Testis (tissue), 2 donors: Measurements from ENCODE around the gene ME2.

Source experiments
- CTCF ChIP-seq, 3 experiments: fragments of 450-650 bp in 2 of 3; fragments of 200-600 bp in 1 of 3; sonication (generic) in 1 of 3; IDR thresholded peaks; one replicate each; pipeline ENCODE4 v1.5.1; 2016 to 2019; ENCODE audit warnings: antibody characterized with exemption in 3 of 3, mild to moderate bottlenecking in 2 of 3, moderate library complexity in 1 of 3
- POLR2A ChIP-seq: fragments of 450-650 bp; IDR thresholded peaks from one replicate; pipeline ENCODE4 v1.6.1; 2017; ENCODE audit warnings: antibody characterized with exemption, mild to moderate bottlenecking, moderate library complexity

- TF ChIP-seq CTCF (IDR thresholded peaks at IDR 0.05) (no peak), POLR2A (no peak)
These were observed 108.3 kb downstream of the ME2 start for GRCh38 chr18:50987261-50987660.
